Vagina (tissue), 2 donors: ENCODE measurements around the gene SLC66A1.

Experiments
- POLR2A ChIP-seq, 2 donors: fragments of 450-650 bp; IDR thresholded peaks; one replicate each; pipeline ENCODE4 v1.6.1; 2017; ENCODE audit warnings: antibody characterized with exemption in 2 of 2, mild to moderate bottlenecking in 2 of 2, moderate library complexity in 2 of 2
- POLR2AphosphoS5 ChIP-seq, 2 donors: sonication (generic); formaldehyde crosslinking; IDR thresholded peaks; one replicate each; pipeline ENCODE4 v1.9.0; 2017; ENCODE audit warnings: antibody characterized with exemption in 2 of 2, mild to moderate bottlenecking in 2 of 2, low read depth in 1 of 2; ENCODE audit not compliant: insufficient read depth in 1 of 2
- TF ChIP-seq, protein P1 (sequence below), 3 experiments: fragments of 450-650 bp in 2 of 3; fragments of 200-600 bp in 1 of 3; sonication (generic) in 1 of 3; IDR thresholded peaks; one replicate each; pipeline ENCODE4 v1.5.1; 2017 to 2019; ENCODE audit warnings: antibody characterized with exemption in 3 of 3, mild to moderate bottlenecking in 2 of 3, moderate library complexity in 2 of 3

DNA sequence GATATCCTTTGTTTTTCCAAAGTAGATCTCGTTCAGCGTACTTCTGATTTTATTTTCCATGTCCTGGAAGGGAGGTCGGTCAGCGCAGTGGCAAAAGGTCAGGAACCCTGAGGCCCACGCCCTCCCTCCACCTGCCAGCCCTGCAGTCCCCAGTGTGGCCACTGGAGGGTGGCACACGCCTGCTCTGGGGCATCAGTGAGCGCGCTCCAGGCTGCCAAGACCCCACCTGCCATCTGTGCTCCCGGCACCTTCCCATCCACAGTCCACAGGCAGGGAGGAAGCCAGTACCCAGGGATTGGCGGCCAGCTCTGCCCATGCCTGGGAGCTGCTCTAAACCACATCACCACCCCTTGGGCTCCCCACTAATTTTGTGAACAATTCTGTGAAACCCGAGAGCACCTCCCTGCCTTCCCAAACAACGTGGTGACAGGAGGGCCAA, 32.3 kb downstream of the SLC66A1 start:
- TF ChIP-seq, protein P1, sequence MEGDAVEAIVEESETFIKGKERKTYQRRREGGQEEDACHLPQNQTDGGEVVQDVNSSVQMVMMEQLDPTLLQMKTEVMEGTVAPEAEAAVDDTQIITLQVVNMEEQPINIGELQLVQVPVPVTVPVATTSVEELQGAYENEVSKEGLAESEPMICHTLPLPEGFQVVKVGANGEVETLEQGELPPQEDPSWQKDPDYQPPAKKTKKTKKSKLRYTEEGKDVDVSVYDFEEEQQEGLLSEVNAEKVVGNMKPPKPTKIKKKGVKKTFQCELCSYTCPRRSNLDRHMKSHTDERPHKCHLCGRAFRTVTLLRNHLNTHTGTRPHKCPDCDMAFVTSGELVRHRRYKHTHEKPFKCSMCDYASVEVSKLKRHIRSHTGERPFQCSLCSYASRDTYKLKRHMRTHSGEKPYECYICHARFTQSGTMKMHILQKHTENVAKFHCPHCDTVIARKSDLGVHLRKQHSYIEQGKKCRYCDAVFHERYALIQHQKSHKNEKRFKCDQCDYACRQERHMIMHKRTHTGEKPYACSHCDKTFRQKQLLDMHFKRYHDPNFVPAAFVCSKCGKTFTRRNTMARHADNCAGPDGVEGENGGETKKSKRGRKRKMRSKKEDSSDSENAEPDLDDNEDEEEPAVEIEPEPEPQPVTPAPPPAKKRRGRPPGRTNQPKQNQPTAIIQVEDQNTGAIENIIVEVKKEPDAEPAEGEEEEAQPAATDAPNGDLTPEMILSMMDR (IDR thresholded peaks at IDR 0.05) = peak; percentile 58 to 92 (median 81)
- no peak for TF ChIP-seq POLR2A (IDR thresholded peaks at IDR 0.05)
- peak in 1 of 2 donors; percentile 48 for TF ChIP-seq POLR2AphosphoS5 (IDR thresholded peaks at IDR 0.05; ENCODE audit: insufficient read depth in 1 of 2, low read depth in 1 of 2)
